ENCODE data around the gene DES. TPM values are rescaled to one million over a fixed set of nuclear protein-coding genes. Genes with fewer than 3 reads are reported as not detected.

The DES gene
- total RNA-seq, 1 experiment from 2014 or later: 4.2 TPM

DNA sequence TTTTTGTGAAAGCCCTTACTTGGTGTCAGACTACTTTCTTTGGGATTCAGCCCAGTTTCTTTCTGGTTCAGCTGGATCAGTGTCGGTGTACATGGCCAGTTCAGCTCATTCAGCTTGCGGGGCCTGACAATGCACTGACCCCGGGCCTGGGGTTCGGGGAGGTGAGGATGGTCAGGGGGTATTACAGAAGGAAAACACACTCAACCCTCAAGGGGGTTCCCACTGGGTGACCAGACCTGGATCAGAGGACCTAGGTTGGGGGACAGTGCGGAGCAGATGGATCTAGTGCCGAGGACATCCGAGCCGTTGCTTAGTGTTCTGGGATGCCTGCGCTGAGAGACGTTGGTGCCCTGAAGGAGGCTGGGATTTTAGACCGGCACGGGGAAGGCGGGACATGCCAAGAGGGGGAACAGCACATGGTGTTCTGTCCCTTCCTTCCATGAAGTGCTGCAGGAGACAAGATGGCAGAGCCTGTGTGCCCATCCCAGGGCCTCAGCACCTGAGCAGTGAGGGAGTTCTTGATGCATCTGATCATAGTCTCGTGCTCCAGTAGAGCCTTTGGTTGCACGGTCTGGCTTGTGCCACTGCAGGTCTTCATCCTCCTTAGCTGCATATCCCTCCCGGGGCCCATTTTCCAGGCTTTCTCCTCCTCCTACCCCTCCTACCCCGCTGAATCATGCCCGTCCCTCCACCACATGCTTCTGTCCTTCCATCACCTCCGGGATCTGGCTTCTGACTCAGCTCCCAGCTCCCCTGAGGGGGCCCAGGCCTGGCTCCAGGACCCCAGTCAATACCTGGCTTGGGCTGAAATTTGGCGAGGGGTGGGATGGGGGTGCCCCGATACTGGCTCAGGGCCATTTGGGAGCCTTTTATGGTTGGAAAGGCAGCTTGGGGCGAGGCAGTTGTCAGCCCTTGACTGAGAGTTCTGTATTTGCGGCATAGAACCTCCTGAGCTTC is 34.5 kb downstream of the DES start:
- Histone ChIP-seq H3K4me2 (ENCODE audit: low read length) (peak overlapping the region; percentile 70), H3K4me1 (ENCODE audit: control insufficient read depth in 1 of 2, insufficient read depth in 2 of 2, low read length in 2 of 2) (peaks cover 26 to 50% of the 10 kb centered on the region in 2 experiments), H3K9me2 (ENCODE audit: insufficient read depth) (no peaks in the 10 kb centered on the region), H3K27ac (ENCODE audit: low read depth, low read length) (peak overlapping the region; percentile 75), H3K36me3 (ENCODE audit: control insufficient read depth in 1 of 2, insufficient read depth in 2 of 2, low read length in 2 of 2) (0 out of 4 replicates have a peak, but pooled peaks cover 0 to 4% of the 10 kb centered on the region in 2 experiments), H3K9me3 (ENCODE audit: control insufficient read depth in 1 of 2, insufficient read depth in 1 of 2, low read depth in 1 of 2, low read length in 2 of 2) (no peaks in the 10 kb centered on the region), H3K27me3 (ENCODE audit: insufficient read depth, low read length) (no peaks in the 10 kb centered on the region), H3K79me2 (ENCODE audit: insufficient read depth, low read length) (no peaks in the 10 kb centered on the region; the same call in 1 of the 2 replicates), H3K9ac (ENCODE audit: low read length) (peak overlapping the region; percentile 49), H4K20me1 (ENCODE audit: insufficient read depth) (no peaks in the 10 kb centered on the region), H2AFZ (ENCODE audit: low read depth, low read length, poor library complexity, severe bottlenecking) (no peak overlapping the region), H3K4me3 (replicated peaks in 1 of 2; ENCODE audit: low read depth in 1 of 2, low read length in 2 of 2) (peak overlapping the region in 1 of 2 experiments; percentile 17; a peak in 2 of 4 replicates)
- ChIA-PET RAD21 (ENCODE audit: low non-redundant PET in 1 of 2, low total read pairs in 2 of 2, uncharacterized antibody in 2 of 2, unreplicated experiment in 2 of 2) (interaction anchor here in 1 of 2 experiments (0.7 kb wide), 1 partner anchor 85 kb away, joined by 3 read pairs; no protein-coding TSS in a partner anchor), POLR2A (interaction anchor here (0.6 to 1.6 kb wide), 4 partner anchors 10 to 46 kb away, joined by 3 to 15 read pairs (median 4); partner anchors contain the start of gene GMPPA), CTCF (interaction anchor here (1.0 to 2.8 kb wide), 6 partner anchors 10 to 77 kb away, joined by 3 to 17 read pairs (median 6); partner anchors contain the start of gene SPEG)
- BruUV-seq (replicated peaks): no TSS peak
- TF ChIP-seq SP1 (IDR thresholded peaks at IDR 0.05; ENCODE audit: low read depth) (no peak), CBX3 (IDR thresholded peaks at IDR 0.05; ENCODE audit: low read depth) (no peak), TCF7L2 (IDR thresholded peaks at IDR 0.05; ENCODE audit: borderline replicate concordance, extremely low read depth, insufficient read depth, insufficient read length) (peak; percentile 19), POLR2AphosphoS5 (IDR thresholded peaks at IDR 0.05; ENCODE audit: low read depth, low read length) (peak; percentile 61), YY1 (IDR thresholded peaks at IDR 0.05; ENCODE audit: extremely low read depth, insufficient replicate concordance, low read depth, low read length) (peak; percentile 69)
- peak; percentile 87 for ATAC-seq
- peak; percentile 71 for DNase-seq (ENCODE audit: low read depth, low spot score)
- intact Hi-C loops (cut with micrococcal nuclease): no loop called here

Data from HCT116 (cell line).